H1 (cell line): ENCODE data around the gene TSPAN17. TPM values are rescaled to one million over a fixed set of nuclear protein-coding genes. Genes with fewer than 3 reads are reported as not detected.

Experiments used
- CTCF ChIA-PET: fragments of 300-600 bp; sonication (Branson Sonifier 250); formaldehyde crosslinking; loops from one replicate; lab custom pipeline; 2021; ENCODE audit not compliant: partially characterized antibody; lab: Charles Lee
- POLR2A ChIA-PET: fragments of 300-600 bp; sonication (Branson Sonifier 250); formaldehyde crosslinking; loops from one replicate; lab custom pipeline; 2021; ENCODE audit warnings: inconsistent platforms; ENCODE audit not compliant: partially characterized antibody; lab: Charles Lee
- DNase-seq, 2 experiments: peaks; one replicate each; pipeline versions ENCODE4 v3.0.0 to v3.0.0-alpha.2; 2010 to 2022; ENCODE audit warnings: low spot score in 2 of 2, low read depth in 1 of 2, mixed read lengths in 1 of 2
- FAIRE-seq: peaks from 2 replicates; lab custom pipeline; 2011; peaks lifted over from hg19 to GRCh38; lab: Jason Lieb, UNC
- H2AFZ ChIP-seq: 2 replicates; pipeline ENCODE4 v1.8.1; 2012; ENCODE audit warnings: low read length, inconsistent platforms
- H2AK5ac ChIP-seq: 2 replicates; pipeline ENCODE4 v1.6.1; 2013; ENCODE audit warnings: low read depth, low read length
- H2BK120ac ChIP-seq: replicated peaks from 2 replicates; pipeline ENCODE3; 2013; ENCODE audit warnings: low read depth, low read length, inconsistent platforms
- H2BK12ac ChIP-seq: 2 replicates; pipeline ENCODE4 v1.6.1; 2013; ENCODE audit warnings: low read depth, low read length
- H2BK15ac ChIP-seq: 2 replicates; pipeline ENCODE4 v1.6.1; 2013; ENCODE audit warnings: low read length
- H2BK20ac ChIP-seq: 2 replicates; pipeline ENCODE4 v1.6.1; 2013; ENCODE audit warnings: low read length
- H2BK5ac ChIP-seq: 2 replicates; pipeline ENCODE4 v1.6.1; 2013; ENCODE audit warnings: low read depth, low read length
- H3K14ac ChIP-seq: 2 replicates; pipeline ENCODE4 v1.6.1; 2013; ENCODE audit warnings: inconsistent platforms; ENCODE audit not compliant: insufficient read length
- H3K18ac ChIP-seq: 2 replicates; pipeline ENCODE4 v1.6.1; 2013; ENCODE audit warnings: low read length; ENCODE audit errors: extremely low read depth
- H3K23ac ChIP-seq: 2 replicates; pipeline ENCODE4 v1.6.1; 2013; ENCODE audit warnings: inconsistent platforms; ENCODE audit not compliant: insufficient read length
- H3K23me2 ChIP-seq: 2 replicates; pipeline ENCODE4 v1.6.1; 2013; ENCODE audit warnings: low read depth, low read length
- H3K27ac ChIP-seq: 2 replicates; pipeline ENCODE4 v1.6.1; 2011; ENCODE audit warnings: low read depth, low read length, inconsistent platforms
- H3K27me3 ChIP-seq, 4 experiments: replicated peaks in 1 of 4; 1 replicate in 1 of 4; 2 replicates in 3 of 4; pipeline versions ENCODE4 v1.6.1 to v1.8.1; 2011 to 2013; ENCODE audit warnings: low read length in 3 of 4, mild to moderate bottlenecking in 3 of 4, inconsistent platforms in 2 of 4, mixed read lengths in 2 of 4, moderate library complexity in 1 of 4; ENCODE audit not compliant: control insufficient read depth in 3 of 4, insufficient read depth in 3 of 4; ENCODE audit errors: extremely low read depth in 1 of 4
- H3K36me3 ChIP-seq, 4 experiments: 2 replicates each; pipeline versions ENCODE4 v1.6.1 to v1.8.1; 2011 to 2013; ENCODE audit warnings: mild to moderate bottlenecking in 4 of 4, low read length in 3 of 4, moderate library complexity in 2 of 4, control low read depth in 1 of 4, inconsistent platforms in 1 of 4; ENCODE audit not compliant: insufficient read depth in 4 of 4, control insufficient read depth in 2 of 4
- H3K4ac ChIP-seq: replicated peaks from 2 replicates; pipeline ENCODE3; 2013; ENCODE audit warnings: low read length, low read depth, mixed read lengths, inconsistent platforms; ENCODE audit not compliant: insufficient read length
- H3K4me1 ChIP-seq, 4 experiments: replicated peaks in 1 of 4; 1 replicate in 1 of 4; 2 replicates in 3 of 4; pipeline versions ENCODE4 v1.6.1 to v1.8.1; 2011 to 2013; ENCODE audit warnings: low read length in 3 of 4, inconsistent platforms in 2 of 4, mixed read lengths in 1 of 4; ENCODE audit not compliant: insufficient read depth in 4 of 4, control insufficient read depth in 3 of 4
- H3K4me2 ChIP-seq, 2 experiments: 2 replicates each; pipeline versions ENCODE4 v1.6.1 to v1.8.1; 2011 to 2013; ENCODE audit warnings: low read depth in 2 of 2, low read length in 2 of 2, control low read depth in 1 of 2, inconsistent platforms in 1 of 2, mild to moderate bottlenecking in 1 of 2; ENCODE audit not compliant: insufficient read depth in 1 of 2
- H3K4me3 ChIP-seq, 4 experiments: fragments of 200-600, 300-600 bp in 1 of 4; sonication (generic), shearing (Covaris generic), sonication (Bioruptor Twin) in 1 of 4; 2 replicates each; pipeline versions ENCODE4 v1.5.1 to v1.8.1; 2011 to 2016; ENCODE audit warnings: low read length in 4 of 4, low read depth in 3 of 4, control low read depth in 2 of 4, inconsistent platforms in 2 of 4, mild to moderate bottlenecking in 2 of 4, mixed read lengths in 1 of 4, moderate library complexity in 1 of 4; ENCODE audit not compliant: insufficient read depth in 2 of 4; ENCODE audit errors: extremely low read depth in 1 of 4
- H3K56ac ChIP-seq: replicated peaks from 2 replicates; pipeline ENCODE3; 2013; ENCODE audit warnings: low read depth, mild to moderate bottlenecking, mixed read lengths, low read length, inconsistent platforms; ENCODE audit not compliant: insufficient read length
- H3K79me1 ChIP-seq: 2 replicates; pipeline ENCODE4 v1.6.1; 2013; ENCODE audit warnings: low read depth, low read length, control low read depth
- H3K79me2 ChIP-seq, 2 experiments: 2 replicates each; pipeline versions ENCODE4 v1.6.1 to v1.8.1; 2012 to 2013; ENCODE audit warnings: low read length in 2 of 2, mild to moderate bottlenecking in 2 of 2, inconsistent platforms in 1 of 2; ENCODE audit not compliant: insufficient read depth in 2 of 2, control insufficient read depth in 1 of 2
- H3K9ac ChIP-seq, 4 experiments: replicated peaks in 1 of 4; 1 replicate in 1 of 4; 2 replicates in 3 of 4; pipeline versions ENCODE4 v1.6.1 to v1.8.1; 2011 to 2013; ENCODE audit warnings: low read depth in 3 of 4, low read length in 3 of 4, control low read depth in 2 of 4, mild to moderate bottlenecking in 2 of 4, moderate library complexity in 2 of 4, inconsistent platforms in 1 of 4; ENCODE audit errors: extremely low read depth in 1 of 4
- H3K9me3 ChIP-seq, 2 experiments: 2 replicates each; pipeline versions ENCODE4 v1.6.1 to v1.8.1; 2012 to 2013; ENCODE audit warnings: mild to moderate bottlenecking in 2 of 2, moderate library complexity in 2 of 2, control low read depth in 1 of 2, inconsistent platforms in 1 of 2, low read depth in 1 of 2, low read length in 1 of 2, mixed read lengths in 1 of 2; ENCODE audit not compliant: insufficient read depth in 2 of 2
- H4K20me1 ChIP-seq, 2 experiments: replicated peaks in 1 of 2; 2 replicates each; pipeline versions ENCODE3 to v1.8.1; 2011 to 2013; ENCODE audit warnings: inconsistent platforms in 2 of 2, low read length in 2 of 2, mild to moderate bottlenecking in 1 of 2; ENCODE audit not compliant: insufficient read depth in 2 of 2, control insufficient read depth in 1 of 2
- H4K5ac ChIP-seq: 2 replicates; pipeline ENCODE4 v1.6.1; 2013; ENCODE audit warnings: low read length, low read depth, mixed read lengths, inconsistent platforms; ENCODE audit not compliant: insufficient read length
- H4K8ac ChIP-seq: 2 replicates; pipeline ENCODE4 v1.8.0; 2013; ENCODE audit warnings: mild to moderate bottlenecking, moderate library complexity, low read length, inconsistent platforms; ENCODE audit not compliant: insufficient read depth; ENCODE audit errors: extremely low read depth
- H4K91ac ChIP-seq: replicated peaks from 2 replicates; pipeline ENCODE3; 2013; ENCODE audit warnings: low read length, mixed read lengths, inconsistent platforms; ENCODE audit not compliant: insufficient read length
- KDM4A ChIP-seq: IDR thresholded peaks from one replicate; pipeline ENCODE4 v1.7.1; 2012; ENCODE audit warnings: low read depth, mild to moderate bottlenecking, moderate library complexity, low read length, inconsistent platforms; ENCODE audit not compliant: severe bottlenecking
- RAD21 ChIP-seq, 2 experiments: IDR thresholded peaks in 1 of 2; conservative IDR thresholded peaks in 1 of 2; 2 replicates each; pipeline ENCODE4 v1.6.1; 2011; ENCODE audit warnings: low read depth in 2 of 2, low read length in 2 of 2, improper control_type of control experiment in 1 of 2, inconsistent platforms in 1 of 2, mild to moderate bottlenecking in 1 of 2, moderate library complexity in 1 of 2
- RBBP5 ChIP-seq: IDR thresholded peaks from 2 replicates; pipeline ENCODE4 v1.7.1; 2012; ENCODE audit warnings: low read depth, mild to moderate bottlenecking, inconsistent platforms, low read length, moderate library complexity, borderline replicate concordance
- SUZ12 ChIP-seq: fragments of 200-600 bp; sonication (generic); IDR thresholded peaks from 2 replicates; pipeline ENCODE4 v1.6.1; 2012; ENCODE audit warnings: mild to moderate bottlenecking, inconsistent platforms, low read length, moderate library complexity, mixed read lengths
- WGBS, 2 experiments: shearing (Covaris generic) in 1 of 2; methylation state at CpG; one replicate each; pipeline versions ENCODE4 v1.1.6 to v1.1.7; 2013 to 2015; ENCODE audit warnings: low lambda C conversion rate in 2 of 2, mixed read lengths in 2 of 2, inconsistent platforms in 1 of 2, low coverage in 1 of 2, missing lambda C conversion rate in 1 of 2; ENCODE audit not compliant: insufficient replicate concordance in 2 of 2, insufficient coverage in 1 of 2, insufficient read length in 1 of 2; ENCODE audit errors: extremely low coverage in 1 of 2, missing lambda C conversion rate in 1 of 2; 5-methylcytosine and 5-hydroxymethylcytosine counted together
- polyA plus RNA-seq, 7 experiments: library from polyadenylated mRNA; depleted of rRNA in 3 of 7; stranded (reverse) in 5 of 7; unstranded in 2 of 7; fragments of >200 nt in 5 of 7; fragments of 200-250 nt in 2 of 7; gene quantifications; 1 replicate in 5 of 7; 2 replicates in 1 of 7; 4 replicates in 1 of 7; pipeline versions ENCODE4 v1.2.1 to v1.2.3, GENCODE V29; 2011 to 2013; ENCODE audit warnings: missing spikeins in 2 of 7, mixed read lengths in 2 of 7
- total RNA-seq: library from RNA; stranded (reverse); fragmentation: NEBNext Ultra II Directional; extraction: Animal tissue kit (Norgen Biotek cat#: 25700); gene quantifications from 2 replicates; pipeline ENCODE4 v1.2.1, GENCODE V29; 2021
- TF ChIP-seq, protein P1 (sequence below), 3 experiments: IDR thresholded peaks; 1 replicate in 2 of 3; 2 replicates in 1 of 3; pipeline versions ENCODE4 v1.5.1 to v1.6.1; 2011; ENCODE audit warnings: low read length in 3 of 3, mild to moderate bottlenecking in 3 of 3, inconsistent platforms in 2 of 3, low read depth in 1 of 3, moderate library complexity in 1 of 3; ENCODE audit not compliant: insufficient read depth in 1 of 3; ENCODE audit errors: control extremely low read depth in 1 of 3

The TSPAN17 gene
- total and polyA plus RNA-seq, 2 of the 8 experiments (the other 6 are each of a cell fraction or from before 2014, with no cell fraction given) = 41.5 to 53.7 TPM

DNA sequence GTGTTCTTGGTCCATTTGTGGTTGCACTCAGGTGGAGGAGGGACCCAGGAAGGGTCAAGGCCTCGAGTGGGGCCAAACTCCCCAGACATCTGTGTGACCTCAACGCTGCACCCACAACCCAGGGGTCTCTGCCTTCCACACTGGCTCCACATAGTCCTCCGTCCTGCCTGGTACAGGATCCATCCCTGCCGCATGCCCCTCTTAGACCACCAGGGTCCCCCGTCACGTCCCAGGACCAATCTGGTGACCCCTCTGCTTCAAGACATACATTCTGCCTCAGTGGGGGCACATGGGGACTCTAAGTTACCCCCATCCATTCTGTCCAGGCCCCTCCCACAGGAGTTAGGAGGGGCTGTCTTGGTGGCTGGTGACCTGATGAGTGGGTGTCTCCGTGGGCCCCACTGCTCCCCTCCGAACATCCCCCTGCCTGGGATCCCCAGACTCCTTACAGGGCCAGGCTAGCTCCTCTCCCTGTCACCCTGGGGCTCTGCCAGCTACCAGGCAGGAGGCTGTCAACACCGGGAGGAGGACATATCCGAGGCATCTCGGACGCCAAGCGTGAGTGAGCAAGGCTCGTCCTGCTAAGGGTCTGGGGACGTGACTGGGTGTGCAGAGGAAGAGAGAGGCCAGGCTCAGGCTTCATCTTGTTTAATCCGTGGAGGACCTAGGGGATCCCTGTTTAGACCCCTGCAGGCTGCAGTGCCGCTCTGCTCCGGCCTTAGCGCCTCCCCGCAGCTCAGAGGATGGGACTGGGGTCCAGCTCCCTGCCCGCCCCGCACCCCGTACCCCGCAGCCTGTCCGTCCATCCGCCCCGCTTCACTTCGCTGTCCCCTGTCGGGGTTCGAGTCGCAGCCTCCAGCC, 32.3 kb downstream of the TSPAN17 start:
- peaks cover 7% of the 10 kb centered on the region; the same call in 1 of the 2 replicates for H3K23me2 ChIP-seq
- H2AK5ac ChIP-seq = no peak overlapping the region
- peak overlapping the region; percentile 61 to 69 for H3K4me2 ChIP-seq
- DNase-seq (no peak), FAIRE-seq (no peak)
- peak overlapping the region; percentile 14; the same call in 1 of the 2 replicates for H2AFZ ChIP-seq
- H3K4me1 ChIP-seq = peaks cover 0 to 10% (median 3%) of the 10 kb centered on the region in 4 experiments; a peak in 6 of 7 replicates
- ChIA-PET CTCF (interaction anchor here (0.7 to 35.1 kb wide), 10 partner anchors 7 to 199 kb away, joined by 3 to 859 read pairs (median 4); no protein-coding TSS in a partner anchor), POLR2A (interaction anchor here (0.8 to 3.3 kb wide), 5 partner anchors 8 to 65 kb away, joined by 3 to 13 read pairs (median 5); no protein-coding TSS in a partner anchor)
- peaks cover 0 to 20% (median 19%) of the 10 kb centered on the region in 4 experiments; a peak in 6 of 7 replicates for H3K27me3 ChIP-seq
- no peak overlapping the region for H3K56ac ChIP-seq
- peak overlapping the region; percentile 88; the same call in 1 of the 2 replicates for H2BK12ac ChIP-seq
- H3K79me2 ChIP-seq = no peaks in the 10 kb centered on the region
- H4K91ac ChIP-seq = no peak overlapping the region
- H3K18ac ChIP-seq = peak overlapping the region; percentile 4
- peak; percentile 30; the same call in 1 of the 2 replicates for TF ChIP-seq SUZ12
- no peak for TF ChIP-seq RBBP5
- TF ChIP-seq, protein P1, sequence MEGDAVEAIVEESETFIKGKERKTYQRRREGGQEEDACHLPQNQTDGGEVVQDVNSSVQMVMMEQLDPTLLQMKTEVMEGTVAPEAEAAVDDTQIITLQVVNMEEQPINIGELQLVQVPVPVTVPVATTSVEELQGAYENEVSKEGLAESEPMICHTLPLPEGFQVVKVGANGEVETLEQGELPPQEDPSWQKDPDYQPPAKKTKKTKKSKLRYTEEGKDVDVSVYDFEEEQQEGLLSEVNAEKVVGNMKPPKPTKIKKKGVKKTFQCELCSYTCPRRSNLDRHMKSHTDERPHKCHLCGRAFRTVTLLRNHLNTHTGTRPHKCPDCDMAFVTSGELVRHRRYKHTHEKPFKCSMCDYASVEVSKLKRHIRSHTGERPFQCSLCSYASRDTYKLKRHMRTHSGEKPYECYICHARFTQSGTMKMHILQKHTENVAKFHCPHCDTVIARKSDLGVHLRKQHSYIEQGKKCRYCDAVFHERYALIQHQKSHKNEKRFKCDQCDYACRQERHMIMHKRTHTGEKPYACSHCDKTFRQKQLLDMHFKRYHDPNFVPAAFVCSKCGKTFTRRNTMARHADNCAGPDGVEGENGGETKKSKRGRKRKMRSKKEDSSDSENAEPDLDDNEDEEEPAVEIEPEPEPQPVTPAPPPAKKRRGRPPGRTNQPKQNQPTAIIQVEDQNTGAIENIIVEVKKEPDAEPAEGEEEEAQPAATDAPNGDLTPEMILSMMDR (IDR thresholded peaks at IDR 0.05; ENCODE audit: control extremely low read depth in 1 of 3, insufficient read depth in 1 of 3, low read depth in 1 of 3, low read length in 3 of 3) = peak in 1 of 3 experiments; percentile 22; a peak in 1 of 4 replicates
- TF ChIP-seq KDM4A = peak; percentile 44
- TF ChIP-seq RAD21 (IDR thresholded peaks at IDR 0.05 in 1 of 2, conservative IDR thresholded peaks at IDR 0.05 in 1 of 2; ENCODE audit: low read depth in 2 of 2, low read length in 2 of 2) = no peak; a peak in 1 of 4 replicates
- 57% methylated on average over 29 of the region's 31 CpGs; no CpG with 5 or more reads in 1 of the 2 experiments for WGBS, 2 experiments
- H3K14ac ChIP-seq = no peak overlapping the region
- peak overlapping the region in 3 of 4 experiments; percentile 23 to 55 (median 29); a peak in 6 of 8 replicates for H3K4me3 ChIP-seq
- no peak overlapping the region for H3K4ac ChIP-seq
- no peak overlapping the region for H2BK120ac ChIP-seq
- H3K9me3 ChIP-seq = no peaks in the 10 kb centered on the region
- H3K9ac ChIP-seq = no peak overlapping the region
- H3K27ac ChIP-seq = no peak overlapping the region
- H2BK15ac ChIP-seq = peak overlapping the region; percentile 20; the same call in 1 of the 2 replicates
- H4K5ac ChIP-seq = no peak overlapping the region
- H2BK20ac ChIP-seq = no peak overlapping the region
- no peaks in the 10 kb centered on the region for H3K36me3 ChIP-seq
- H3K79me1 ChIP-seq = no peaks in the 10 kb centered on the region
- H3K23ac ChIP-seq = no peak overlapping the region
- H4K8ac ChIP-seq = peak overlapping the region; percentile 62; the same call in 1 of the 2 replicates
- no peaks in the 10 kb centered on the region for H4K20me1 ChIP-seq
- H2BK5ac ChIP-seq = no peak overlapping the region
